COLO668 (cell line): Measurements from ENCODE around the gene UROC1.
A peak's percentile ranks its signal among the peaks of the same experiment; 100 is the strongest.

ENCODE experiments used
- DNase-seq: peaks from one replicate; lab custom pipeline; 2025; ENCODE audit not compliant: unreplicated experiment; lab: John Stamatoyannopoulos, UW

Gene UROC1

DNA sequence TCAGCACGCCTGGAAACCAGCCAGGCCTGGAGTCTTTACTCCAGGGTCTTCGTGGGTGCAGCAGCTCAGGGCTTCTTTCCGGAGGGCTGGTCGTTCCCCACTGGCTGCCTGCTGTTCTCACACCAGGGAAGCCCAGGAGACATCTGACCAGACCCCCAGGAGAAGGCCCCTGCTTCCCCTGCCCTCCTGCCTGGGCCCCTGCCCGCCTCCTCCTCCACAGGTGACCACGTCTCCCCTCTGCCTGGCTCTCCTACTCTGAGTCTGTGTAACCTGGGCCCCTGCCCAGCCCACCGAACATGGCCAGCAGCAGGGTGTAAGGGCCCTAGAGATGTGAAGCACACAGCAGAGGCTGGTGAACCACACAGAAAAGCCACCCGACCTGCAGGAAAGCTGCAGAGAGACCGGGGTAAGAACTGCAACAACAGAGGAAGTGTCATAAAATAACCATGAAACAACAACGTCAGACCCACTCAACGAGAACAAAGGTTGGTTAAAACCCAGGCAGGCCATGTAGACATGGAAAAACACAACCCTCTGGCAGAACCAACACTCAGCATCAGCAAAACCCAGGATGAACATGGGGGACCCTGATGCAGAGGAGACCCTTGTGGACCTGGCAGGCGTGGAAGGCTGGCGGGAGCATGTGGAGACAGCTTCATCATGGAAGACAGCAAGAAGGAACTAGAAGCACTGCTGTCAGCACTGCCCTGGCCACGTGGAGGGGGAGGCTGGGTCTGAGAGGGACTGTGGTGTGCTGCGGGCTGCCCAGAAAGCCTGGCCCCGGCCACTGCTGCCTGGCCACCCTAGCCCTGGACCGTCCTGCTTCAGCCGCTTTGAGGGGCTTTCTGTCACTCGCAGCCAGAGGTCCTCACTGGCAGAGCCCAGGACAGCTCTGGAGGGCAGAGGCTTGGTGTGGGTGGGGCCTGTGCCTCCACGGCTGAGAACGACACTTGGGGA is 20.4 kb downstream of the UROC1 start:
- DNase-seq, result no peak

GRCh38 chr3:126495786-126496185 is 21.8 kb downstream of the UROC1 start:
- DNase-seq, result no peak

- DNase-seq, result no peak
These were observed 22.7 kb downstream of the UROC1 start for GRCh38 chr3:126494970-126495230.

DNA sequence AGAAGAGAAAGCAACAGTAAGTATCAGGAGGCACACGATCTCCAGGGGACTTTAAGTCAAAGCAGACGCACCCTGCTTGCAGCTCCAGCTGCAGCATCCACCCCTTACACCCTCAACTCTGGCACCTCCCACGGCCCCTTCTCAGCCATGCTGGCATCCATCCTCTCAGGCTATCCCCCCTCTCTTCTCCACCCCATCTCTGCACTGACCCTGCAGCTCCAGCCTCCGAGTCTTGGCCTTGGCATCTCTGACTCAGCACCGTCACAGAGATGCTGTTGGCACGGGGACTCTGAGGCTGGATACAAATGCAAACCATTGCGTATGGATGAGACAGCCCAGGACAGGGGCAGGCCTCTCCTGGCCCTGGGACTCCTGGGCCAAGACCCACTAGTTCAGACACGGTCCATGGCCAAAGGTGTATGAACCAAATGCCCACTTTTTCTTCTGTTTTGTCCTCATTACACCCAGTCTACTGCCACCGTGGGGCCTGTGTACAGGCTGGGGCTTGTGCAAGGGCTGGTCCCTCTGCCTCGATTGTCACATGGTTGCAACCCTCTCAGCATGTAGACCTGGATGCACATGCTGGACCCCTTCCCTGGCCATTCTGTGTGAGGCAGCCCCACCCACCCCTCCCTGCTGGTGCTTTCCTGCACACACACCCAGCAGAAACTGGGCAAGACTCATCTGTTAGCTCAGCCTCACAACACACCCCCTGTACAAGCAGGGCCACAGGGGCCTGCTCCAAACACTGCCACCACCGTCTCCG is 23.2 kb downstream of the UROC1 start:
- no peak for DNase-seq

DNA sequence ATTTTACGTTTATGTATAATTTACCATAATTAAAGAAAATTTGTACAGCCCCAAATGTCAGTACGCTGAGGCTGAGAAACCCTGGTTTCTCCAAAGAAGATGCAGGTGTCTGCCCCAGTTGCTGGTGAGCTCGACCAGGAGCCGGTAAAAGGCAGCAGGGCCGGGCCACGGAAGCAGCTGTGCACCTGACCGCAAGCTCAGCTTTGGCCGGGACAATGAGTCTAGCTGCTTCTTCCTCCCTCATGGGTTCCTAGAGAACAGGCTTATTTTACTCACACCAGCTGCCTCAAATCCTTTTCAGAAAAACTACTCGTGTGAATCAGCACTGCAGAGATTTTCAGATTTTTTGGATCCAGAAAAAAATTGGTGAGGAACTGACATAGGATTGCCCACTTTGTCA is 23.8 kb downstream of the UROC1 start:
- peak; percentile 15 for DNase-seq

DNA sequence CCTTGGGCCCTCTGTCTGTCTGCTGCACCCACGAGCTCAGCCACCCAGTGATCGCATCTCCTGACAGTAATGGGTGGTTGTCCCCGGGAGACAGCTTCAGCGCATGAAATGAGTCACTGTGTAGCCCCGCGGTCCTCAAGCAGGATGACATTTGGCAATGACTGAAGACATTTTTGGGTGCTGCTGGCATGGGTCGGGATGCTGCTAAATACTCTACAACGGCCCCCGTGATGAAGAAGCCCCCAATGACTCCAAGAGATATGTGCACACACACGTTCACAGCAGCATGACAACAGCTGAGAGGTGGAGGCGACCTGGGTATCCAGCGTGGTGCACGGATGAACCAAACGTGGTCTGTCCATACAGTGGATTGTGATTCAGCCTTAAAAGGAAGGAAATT is 24.5 kb downstream of the UROC1 start:
- no peak for DNase-seq

DNA sequence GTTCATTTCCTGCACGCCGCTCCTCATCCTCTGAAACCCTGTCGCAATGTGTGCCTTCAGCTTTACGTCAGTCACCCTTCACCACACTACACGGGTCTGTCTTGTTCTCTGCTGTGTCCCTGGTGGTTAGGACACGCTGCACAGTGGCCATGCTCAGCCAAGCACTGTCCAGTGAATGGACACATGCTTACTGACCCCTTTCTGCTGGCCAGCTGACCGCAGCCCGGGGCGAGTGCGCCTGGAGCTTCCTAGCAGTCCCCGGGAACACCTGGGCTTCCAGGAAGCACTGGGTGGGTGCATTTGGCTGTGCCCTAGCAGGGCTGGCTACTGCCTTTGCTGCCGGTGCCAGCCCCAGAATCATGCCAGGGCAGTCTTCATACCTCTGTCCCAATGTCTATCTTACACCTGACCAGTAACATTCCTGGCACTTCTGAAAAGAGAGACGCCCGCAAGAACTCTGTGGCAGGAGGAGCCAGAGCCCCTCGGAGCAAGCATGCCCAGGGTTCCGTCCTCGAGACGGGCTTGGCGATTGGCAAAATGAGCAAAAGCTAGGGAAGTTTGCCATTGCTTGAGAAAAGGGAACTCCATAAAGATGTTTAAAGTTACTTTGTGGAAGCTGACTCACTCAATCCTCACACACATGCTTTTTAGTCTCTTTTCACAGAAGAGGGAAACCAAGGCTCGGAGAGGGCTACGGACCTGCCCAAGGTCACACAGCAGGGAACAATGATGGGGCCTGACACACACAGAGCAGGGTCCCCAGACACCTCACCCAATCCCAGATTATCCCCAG is 26.2 kb downstream of the UROC1 start:
- DNase-seq, result no peak

DNA sequence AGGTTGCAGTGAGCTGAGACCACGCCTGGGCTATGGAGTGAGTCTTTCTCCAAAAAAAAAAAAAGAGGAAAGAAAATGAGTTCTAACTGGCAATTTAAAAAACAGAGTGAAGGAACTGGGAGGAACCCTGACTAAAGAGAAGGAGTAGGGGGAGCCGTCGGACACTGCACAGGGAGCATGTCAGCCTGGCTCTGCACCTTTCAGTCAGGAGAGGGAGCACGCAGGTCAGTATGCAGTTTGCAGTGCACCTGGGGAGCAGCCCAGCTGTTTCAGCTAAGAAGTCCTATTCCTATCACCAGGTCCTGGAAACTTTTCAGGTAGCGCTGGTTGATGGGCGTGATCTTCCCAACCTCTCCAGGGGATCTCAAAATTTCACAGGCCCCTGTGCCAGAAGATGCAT is 27.0 kb downstream of the UROC1 start:
- DNase-seq, result peak; percentile 5

GRCh38 chr3:126488886-126489569 is 28.5 kb downstream of the UROC1 start:
- DNase-seq, result no peak

- DNase-seq, result no peak
These were observed 29.4 kb downstream of the UROC1 start for GRCh38 chr3:126488185-126488584.

- DNase-seq, result no peak
These were observed 30.3 kb downstream of the UROC1 start for GRCh38 chr3:126487151-126487771.

DNA sequence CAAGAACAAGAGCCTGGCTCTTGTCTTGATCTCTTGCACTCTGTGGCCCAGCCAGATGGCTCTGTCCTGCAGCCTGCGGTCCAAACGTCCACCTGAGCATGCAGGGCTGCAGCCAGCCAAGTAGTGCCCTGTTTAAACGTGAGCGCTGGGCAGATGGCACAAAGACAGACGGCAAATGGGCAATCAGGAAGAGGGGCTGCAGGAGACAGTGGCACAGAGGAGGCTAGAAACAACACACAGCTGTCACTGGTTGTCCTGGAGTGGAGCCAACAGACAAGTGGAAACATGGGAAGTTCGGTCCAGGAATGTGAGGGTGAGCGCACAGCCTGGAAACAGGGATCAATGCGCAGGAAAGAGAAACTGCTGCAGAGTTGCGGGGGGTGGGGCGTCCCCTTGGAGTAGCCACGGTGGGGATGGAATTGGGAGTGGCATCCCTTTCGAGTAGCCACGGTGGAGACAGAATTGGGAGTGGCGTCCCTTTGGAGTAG is 31.2 kb downstream of the UROC1 start:
- DNase-seq, result no peak

GRCh38 chr3:126485956-126486355 is 31.6 kb downstream of the UROC1 start:
- DNase-seq, result no peak

GRCh38 chr3:126485176-126485897 is 32.2 kb downstream of the UROC1 start:
- no peak for DNase-seq

DNA sequence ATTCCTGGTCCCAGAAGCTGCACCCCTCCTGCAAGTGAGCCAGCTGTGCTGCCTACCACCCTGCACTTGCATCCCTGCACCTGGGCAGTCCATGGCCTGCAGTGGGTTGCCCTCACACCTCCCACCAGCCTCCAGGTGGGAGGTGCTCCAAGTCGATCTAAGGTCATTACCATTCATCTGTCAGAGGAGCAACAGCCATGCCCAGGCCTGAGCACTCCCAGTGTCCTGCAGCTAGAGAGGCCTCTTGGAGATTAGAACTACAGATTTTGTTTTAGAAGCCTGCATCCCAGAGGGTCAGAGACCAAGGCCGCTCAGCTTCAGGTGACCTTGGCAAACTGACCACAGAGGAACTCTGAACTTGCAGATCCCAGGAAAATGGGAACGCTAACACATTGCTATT is 32.9 kb downstream of the UROC1 start:
- DNase-seq, result no peak

DNA sequence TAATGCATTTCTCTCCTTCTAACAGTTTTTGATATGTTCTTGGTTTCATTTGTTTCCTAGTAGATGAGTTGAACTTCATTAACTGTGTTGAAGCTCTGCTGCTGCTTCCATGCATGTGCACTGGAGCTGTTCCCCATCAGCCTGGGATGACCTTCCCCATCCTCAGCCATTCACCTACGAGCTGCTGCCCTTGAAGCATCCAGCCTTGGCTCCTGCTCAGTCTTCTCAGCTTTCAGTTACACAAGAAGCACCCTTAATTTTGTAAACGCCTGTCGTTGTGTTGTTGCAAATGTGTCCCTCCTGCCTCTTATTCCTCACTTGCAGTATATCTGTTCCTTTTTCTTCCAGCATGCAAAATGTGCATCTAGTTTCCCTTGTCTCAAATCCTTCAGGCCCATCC is 33.4 kb downstream of the UROC1 start:
- DNase-seq, result no peak

- DNase-seq, result no peak
These were observed 34.2 kb downstream of the UROC1 start for GRCh38 chr3:126483321-126483761.

- no peak for DNase-seq
These were observed 34.9 kb downstream of the UROC1 start for GRCh38 chr3:126482503-126483255.
